ENCODE results near the gene HARS1.
"Not testable (repeated sequence)": the region's sequence is repeated elsewhere in the genome, so short reads cannot be mapped to it uniquely, and the experiment has no call there.

HARS1 gene

GRCh38 chr5:140633021-140633471 is 58.1 kb downstream of the HARS1 start, which contains the start of gene CD14:
CD14 (minus strand) TSS chr5:140633175; CDS start chr5:140633071, 104 bp downstream.
- DNase-seq (ENCODE audit: low read depth, low spot score): peak; percentile 73

GRCh38 chr5:140632366-140633020 is 58.7 kb downstream of the HARS1 start:
- peak; percentile 65 for DNase-seq (ENCODE audit: low read depth, low spot score)

GRCh38 chr5:140631831-140632365 is 59.3 kb downstream of the HARS1 start:
- no peak for DNase-seq (ENCODE audit: low read depth, low spot score)

DNA sequence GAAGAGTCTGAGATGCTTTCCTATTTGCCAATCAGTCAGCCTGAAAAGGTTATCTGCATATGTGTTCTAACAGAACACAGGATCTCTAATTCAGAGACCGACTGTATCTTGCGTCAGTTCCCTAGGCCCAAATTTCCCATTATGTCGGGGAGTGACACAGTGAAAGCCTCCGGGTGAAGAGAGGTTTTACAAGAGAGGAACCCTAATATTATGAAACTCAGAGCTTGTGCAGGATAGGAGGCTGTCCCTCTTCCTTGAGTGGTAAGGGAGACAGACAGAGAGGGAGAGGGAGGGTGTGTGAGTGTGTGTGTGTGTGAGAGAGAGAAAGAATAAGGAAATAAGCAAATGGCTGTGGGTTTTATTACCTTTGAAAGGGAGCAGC is 60.1 kb downstream of the HARS1 start:
- no peak for DNase-seq (ENCODE audit: low read depth, low spot score)

DNA sequence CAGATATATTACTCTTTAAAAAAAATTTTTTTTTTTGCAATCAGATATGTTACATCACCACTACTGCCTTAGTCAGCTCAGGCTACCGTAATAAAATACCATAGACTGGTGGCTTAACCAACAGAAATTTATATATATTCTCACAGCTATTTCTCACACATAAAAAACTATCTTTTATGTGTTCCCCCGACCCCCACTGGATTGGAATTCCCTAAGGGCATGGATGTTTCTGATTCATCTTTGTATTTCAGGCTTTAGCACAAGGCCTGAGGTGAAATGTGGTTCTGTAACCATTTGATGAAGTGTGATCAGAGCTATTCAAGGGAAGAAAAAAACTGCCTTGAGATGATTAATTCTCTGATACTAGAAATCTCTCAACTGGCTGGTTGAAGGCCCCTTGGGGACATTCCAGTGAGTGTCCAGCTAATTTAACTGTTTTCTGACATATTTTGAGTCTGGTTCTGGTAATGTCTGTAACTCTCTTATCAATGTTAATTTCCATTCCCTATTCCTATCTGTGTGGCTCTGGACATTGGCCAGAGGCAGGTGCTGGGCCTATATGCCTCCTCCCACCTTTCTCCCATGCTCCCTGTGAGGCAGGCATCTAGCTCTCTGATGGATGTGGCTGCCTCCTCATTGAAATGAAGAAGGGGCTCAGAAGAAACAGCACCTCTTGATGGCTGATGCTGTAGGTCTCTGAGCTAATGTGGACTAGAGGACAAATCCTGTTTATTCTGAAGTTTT is 60.7 kb downstream of the HARS1 start:
- DNase-seq (ENCODE audit: low read depth, low spot score): no peak

DNA sequence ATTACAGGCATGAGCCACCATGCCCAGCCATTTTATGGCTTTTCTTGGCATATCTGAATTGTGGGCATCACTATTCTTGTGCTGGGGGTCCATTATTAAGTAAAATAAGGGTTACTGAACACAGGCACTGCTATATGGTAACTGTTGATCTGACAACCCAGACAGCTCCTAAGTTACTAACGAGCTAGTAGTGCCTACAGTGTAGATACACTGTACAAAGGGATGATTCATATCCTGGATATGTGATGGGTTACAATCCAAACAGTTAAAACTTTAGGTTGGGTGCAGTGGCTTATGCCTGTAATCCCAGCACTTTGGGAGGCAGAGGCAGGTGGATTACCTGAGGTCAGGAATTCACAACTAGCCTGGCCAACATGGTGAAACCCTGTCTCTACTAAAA is 62.5 kb downstream of the HARS1 start:
- no peak for DNase-seq (ENCODE audit: low read depth, low spot score)

DNA sequence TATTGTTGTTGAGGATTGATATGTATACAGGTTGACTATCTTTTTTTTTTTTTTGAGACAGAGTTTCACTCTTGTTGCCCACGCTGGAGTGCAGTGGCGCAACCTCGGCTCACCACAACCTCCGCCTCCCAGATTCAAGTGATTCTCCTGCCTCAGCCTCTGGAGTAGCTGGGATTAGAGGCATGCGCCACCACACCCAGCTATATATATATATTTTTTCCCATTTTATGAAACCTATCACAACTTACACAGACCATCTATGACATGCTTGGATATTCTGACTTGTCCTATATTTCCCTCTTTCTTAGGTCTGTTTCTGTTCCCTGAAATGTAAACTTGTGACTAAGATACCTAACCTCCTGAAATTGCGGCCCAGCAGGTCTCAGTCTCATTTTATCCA is 63.2 kb downstream of the HARS1 start:
- DNase-seq (ENCODE audit: low read depth, low spot score): no peak

DNA sequence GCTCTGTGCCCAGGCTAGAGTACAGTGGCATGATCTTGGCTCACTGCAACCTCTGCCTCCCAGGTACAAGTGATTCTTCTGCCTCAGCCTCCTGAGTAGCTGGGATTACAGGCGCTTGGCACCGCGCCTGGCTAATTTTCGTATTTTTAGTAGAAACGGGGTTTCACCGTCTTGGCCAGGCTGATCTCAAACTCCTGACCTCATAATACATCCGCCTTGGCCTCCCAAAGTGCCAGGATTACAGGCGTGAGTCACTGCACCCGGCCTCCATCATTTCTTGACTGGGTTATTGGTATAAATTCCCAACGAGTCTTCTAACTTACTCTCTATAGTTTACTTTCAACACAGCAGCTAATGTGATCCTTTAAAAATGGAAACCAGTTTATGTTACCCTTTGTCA is 66.3 kb downstream of the HARS1 start:
- DNase-seq (ENCODE audit: low read depth, low spot score): not testable (repeated sequence)
